ENCODE data around the gene RAB15. TPM values are rescaled to one million over a fixed set of nuclear protein-coding genes. Genes with fewer than 3 reads are reported as not detected.

RAB15 gene
- total and polyA plus RNA-seq, 2 experiments from 2014 or later, result 33.8 to 38.7 TPM

- H2AFZ ChIP-seq, result no peak overlapping the region
- H3K4me2 ChIP-seq, result no peak overlapping the region
Measured at GRCh38 chr14:65000898-65001591, 28.9 kb upstream of the RAB15 start.

DNA sequence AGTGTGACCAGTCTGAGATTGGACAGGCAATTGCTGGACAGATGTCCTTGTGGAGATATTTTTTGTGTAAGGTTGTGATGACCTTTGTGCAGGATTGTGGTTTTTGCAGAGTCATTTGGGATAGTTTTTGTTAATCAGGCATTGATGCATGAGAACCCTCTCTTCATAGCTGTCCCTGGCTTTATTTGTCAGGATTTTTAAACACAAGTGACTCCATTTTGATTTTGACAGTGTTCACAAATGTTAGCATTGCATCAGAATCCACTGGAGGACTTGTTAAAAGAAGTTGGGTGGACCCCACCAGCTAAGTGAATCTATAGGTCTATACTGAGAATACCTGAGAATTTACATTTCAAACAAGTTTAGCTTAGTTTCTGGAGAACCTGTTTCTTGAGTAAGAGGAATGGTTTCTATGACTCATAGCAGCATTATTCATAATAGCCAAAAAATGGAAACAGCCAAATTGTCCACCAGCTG, 26.4 kb upstream of the RAB15 start:
- Histone ChIP-seq H4K20me1 (ENCODE audit: insufficient read depth, poor library complexity, severe bottlenecking) (no peaks in the 10 kb centered on the region), H3K4me1 (ENCODE audit: insufficient read depth) (no peaks in the 10 kb centered on the region), H3K9me2 (replicated peaks; ENCODE audit: insufficient read depth) (no peaks in the 10 kb centered on the region), H3K4me2 (no peak overlapping the region), H3K79me2 (peaks cover 66% of the 10 kb centered on the region), H2AFZ (no peak overlapping the region), H3K27ac (peak overlapping the region; percentile 59), H3K4me3 (no peak overlapping the region), H3K36me3 (replicated peaks; ENCODE audit: insufficient read depth, low read depth) (no peaks in the 10 kb centered on the region), H3K27me3 (no peaks in the 10 kb centered on the region), H3K9me3 (ENCODE audit: low read depth) (no peaks in the 10 kb centered on the region)
- DNase-seq (ENCODE audit: low spot score), result no peak
- TF ChIP-seq EZH2phosphoT487 (IDR thresholded peaks at IDR 0.05; ENCODE audit: low read depth, severe bottlenecking, unreplicated experiment) (no peak), EZH2 (IDR thresholded peaks at IDR 0.05; ENCODE audit: borderline replicate concordance) (no peak)
- TF ChIP-seq, protein P1, sequence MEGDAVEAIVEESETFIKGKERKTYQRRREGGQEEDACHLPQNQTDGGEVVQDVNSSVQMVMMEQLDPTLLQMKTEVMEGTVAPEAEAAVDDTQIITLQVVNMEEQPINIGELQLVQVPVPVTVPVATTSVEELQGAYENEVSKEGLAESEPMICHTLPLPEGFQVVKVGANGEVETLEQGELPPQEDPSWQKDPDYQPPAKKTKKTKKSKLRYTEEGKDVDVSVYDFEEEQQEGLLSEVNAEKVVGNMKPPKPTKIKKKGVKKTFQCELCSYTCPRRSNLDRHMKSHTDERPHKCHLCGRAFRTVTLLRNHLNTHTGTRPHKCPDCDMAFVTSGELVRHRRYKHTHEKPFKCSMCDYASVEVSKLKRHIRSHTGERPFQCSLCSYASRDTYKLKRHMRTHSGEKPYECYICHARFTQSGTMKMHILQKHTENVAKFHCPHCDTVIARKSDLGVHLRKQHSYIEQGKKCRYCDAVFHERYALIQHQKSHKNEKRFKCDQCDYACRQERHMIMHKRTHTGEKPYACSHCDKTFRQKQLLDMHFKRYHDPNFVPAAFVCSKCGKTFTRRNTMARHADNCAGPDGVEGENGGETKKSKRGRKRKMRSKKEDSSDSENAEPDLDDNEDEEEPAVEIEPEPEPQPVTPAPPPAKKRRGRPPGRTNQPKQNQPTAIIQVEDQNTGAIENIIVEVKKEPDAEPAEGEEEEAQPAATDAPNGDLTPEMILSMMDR (IDR thresholded peaks at IDR 0.05; ENCODE audit: poor library complexity), result no peak

More at GRCh38 chr14:65000898-65001591, 28.9 kb upstream of the RAB15 start:
- Histone ChIP-seq H3K79me2 (peaks cover 44% of the 10 kb centered on the region), H3K36me3 (replicated peaks; ENCODE audit: insufficient read depth, low read depth) (no peaks in the 10 kb centered on the region), H3K9me2 (replicated peaks; ENCODE audit: insufficient read depth) (no peaks in the 10 kb centered on the region), H3K9me3 (ENCODE audit: low read depth) (no peaks in the 10 kb centered on the region), H3K4me3 (no peak overlapping the region), H3K4me1 (ENCODE audit: insufficient read depth) (no peaks in the 10 kb centered on the region), H4K20me1 (ENCODE audit: insufficient read depth, poor library complexity, severe bottlenecking) (no peaks in the 10 kb centered on the region), H3K27ac (peak overlapping the region; percentile 40), H3K27me3 (no peaks in the 10 kb centered on the region)
- WGBS (ENCODE audit: low lambda C conversion rate, missing lambda C conversion rate), result 89% methylated on average over 6 of the region's 6 CpGs
- no peak for DNase-seq (ENCODE audit: low spot score)
- TF ChIP-seq, protein P1 (IDR thresholded peaks at IDR 0.05; ENCODE audit: poor library complexity), result no peak
- no peak for TF ChIP-seq EZH2phosphoT487 (IDR thresholded peaks at IDR 0.05; ENCODE audit: low read depth, severe bottlenecking, unreplicated experiment)
- TF ChIP-seq EZH2 (IDR thresholded peaks at IDR 0.05; ENCODE audit: borderline replicate concordance), result no peak

GRCh38 chr14:64997108-64997794, 25.1 kb upstream of the RAB15 start:
- WGBS (ENCODE audit: low lambda C conversion rate, missing lambda C conversion rate), result 86% methylated on average over 7 of the region's 7 CpGs
- H3K4me1 ChIP-seq (ENCODE audit: insufficient read depth), result no peaks in the 10 kb centered on the region
- peaks cover 64% of the 10 kb centered on the region for H3K79me2 ChIP-seq
- no peak for DNase-seq (ENCODE audit: low spot score)
- no peaks in the 10 kb centered on the region for H3K9me3 ChIP-seq (ENCODE audit: low read depth)
- TF ChIP-seq, protein P1 (IDR thresholded peaks at IDR 0.05; ENCODE audit: poor library complexity), result no peak
- TF ChIP-seq EZH2 (IDR thresholded peaks at IDR 0.05; ENCODE audit: borderline replicate concordance) (no peak), EZH2phosphoT487 (IDR thresholded peaks at IDR 0.05; ENCODE audit: low read depth, severe bottlenecking, unreplicated experiment) (no peak)
- H3K27ac ChIP-seq, result peak overlapping the region; percentile 59
- no peaks in the 10 kb centered on the region for H4K20me1 ChIP-seq (ENCODE audit: insufficient read depth, poor library complexity, severe bottlenecking)
- H3K9me2 ChIP-seq (replicated peaks; ENCODE audit: insufficient read depth), result no peaks in the 10 kb centered on the region
- no peaks in the 10 kb centered on the region for H3K27me3 ChIP-seq
- H3K4me2 ChIP-seq, result no peak overlapping the region
- no peak overlapping the region for H2AFZ ChIP-seq
- no peaks in the 10 kb centered on the region for H3K36me3 ChIP-seq (replicated peaks; ENCODE audit: insufficient read depth, low read depth)
- no peak overlapping the region for H3K4me3 ChIP-seq

Data from hepatocyte (in vitro differentiated cells).